Neuronal stem cell (in vitro differentiated cells): Measurements from ENCODE around the gene KIAA1586.
"Not testable (repeated sequence)": the region's sequence is repeated elsewhere in the genome, so short reads cannot be mapped to it uniquely, and the experiment has no call there.

Experiments
- DNase-seq: peaks from one replicate; pipeline ENCODE4 v3.0.0-alpha.2; 2013; ENCODE audit warnings: low spot score
- H2AFZ ChIP-seq: one replicate; pipeline ENCODE4 v1.6.1; 2013; ENCODE audit warnings: mild to moderate bottlenecking, low read length, inconsistent platforms
- H2AK5ac ChIP-seq: 2 replicates; pipeline ENCODE4 v1.6.1; 2013; ENCODE audit warnings: low read depth, mild to moderate bottlenecking, inconsistent platforms, low read length, moderate library complexity, mixed read lengths
- H2BK120ac ChIP-seq: 2 replicates; pipeline ENCODE4 v1.6.1; 2013; ENCODE audit warnings: low read depth, mild to moderate bottlenecking, inconsistent platforms, low read length, moderate library complexity, mixed read lengths
- H2BK12ac ChIP-seq: one replicate; pipeline ENCODE4 v1.6.1; 2013; ENCODE audit warnings: low read length, inconsistent platforms
- H2BK15ac ChIP-seq: 2 replicates; pipeline ENCODE4 v1.6.1; 2013; ENCODE audit warnings: mild to moderate bottlenecking, low read length, inconsistent platforms, mixed read lengths
- H2BK5ac ChIP-seq: one replicate; pipeline ENCODE4 v1.6.1; 2013; ENCODE audit warnings: inconsistent platforms, mild to moderate bottlenecking, low read length, moderate library complexity
- H3K14ac ChIP-seq: one replicate; pipeline ENCODE4 v1.6.1; 2013; ENCODE audit warnings: low read length, inconsistent platforms
- H3K18ac ChIP-seq: 2 replicates; pipeline ENCODE4 v1.6.1; 2013; ENCODE audit warnings: low read length, inconsistent platforms
- H3K23ac ChIP-seq: 2 replicates; pipeline ENCODE4 v1.6.1; 2013; ENCODE audit warnings: low read depth, mild to moderate bottlenecking, mixed read lengths, low read length, inconsistent platforms; ENCODE audit not compliant: poor library complexity
- H3K27ac ChIP-seq: replicated peaks from 3 replicates; pipeline ENCODE4 v1.5.1; 2013; ENCODE audit warnings: low read length, inconsistent platforms
- H3K27me3 ChIP-seq, 3 experiments: 2 replicates each; pipeline ENCODE4 v1.6.1; 2013; ENCODE audit warnings: low read length in 3 of 3, mild to moderate bottlenecking in 2 of 3, inconsistent platforms in 1 of 3, low read depth in 1 of 3, mixed read lengths in 1 of 3, moderate library complexity in 1 of 3; ENCODE audit not compliant: control insufficient read depth in 3 of 3, insufficient read depth in 3 of 3
- H3K36me3 ChIP-seq, 2 donors: replicated peaks in 1 of 2; 2 replicates each; pipeline ENCODE4 v1.6.1; 2013; ENCODE audit warnings: low read length in 2 of 2; ENCODE audit not compliant: control insufficient read depth in 2 of 2, insufficient read depth in 2 of 2
- H3K4ac ChIP-seq: 2 replicates; pipeline ENCODE4 v1.6.1; 2013; ENCODE audit warnings: inconsistent platforms, mild to moderate bottlenecking, low read length, moderate library complexity
- H3K4me1 ChIP-seq, 2 donors: 1 replicate in 1 of 2; 2 replicates in 1 of 2; pipeline ENCODE4 v1.6.1; 2013; ENCODE audit warnings: low read length in 2 of 2, low read depth in 1 of 2; ENCODE audit not compliant: control insufficient read depth in 2 of 2, insufficient read depth in 1 of 2
- H3K4me2 ChIP-seq: one replicate; pipeline ENCODE4 v1.6.1; 2013; ENCODE audit warnings: mild to moderate bottlenecking, low read length, inconsistent platforms; ENCODE audit not compliant: insufficient read depth, poor library complexity, severe bottlenecking
- H3K4me3 ChIP-seq, 2 donors: 2 replicates each; pipeline ENCODE4 v1.5.1; 2013; ENCODE audit warnings: low read length in 2 of 2, mild to moderate bottlenecking in 2 of 2, inconsistent platforms in 1 of 2, moderate library complexity in 1 of 2
- H3K79me1 ChIP-seq: one replicate; pipeline ENCODE4 v1.6.1; 2013; ENCODE audit warnings: low read depth, mild to moderate bottlenecking, inconsistent platforms, low read length, moderate library complexity
- H3K9ac ChIP-seq: one replicate; pipeline ENCODE4 v1.6.1; 2013; ENCODE audit warnings: mild to moderate bottlenecking, low read depth, low read length, inconsistent platforms; ENCODE audit not compliant: poor library complexity
- H3K9me3 ChIP-seq, 2 donors: replicated peaks in 1 of 2; 2 replicates each; pipeline versions ENCODE3 to v1.6.1; 2013; ENCODE audit warnings: low read length in 2 of 2, mild to moderate bottlenecking in 2 of 2, inconsistent platforms in 1 of 2, low read depth in 1 of 2, mixed read lengths in 1 of 2, moderate library complexity in 1 of 2; ENCODE audit not compliant: control insufficient read depth in 2 of 2, insufficient read depth in 1 of 2
- H4K8ac ChIP-seq: one replicate; pipeline ENCODE4 v1.6.1; 2013; ENCODE audit warnings: low read depth, mild to moderate bottlenecking, inconsistent platforms, low read length, moderate library complexity
- H4K91ac ChIP-seq: one replicate; pipeline ENCODE4 v1.6.1; 2013; ENCODE audit warnings: low read length, low read depth, mild to moderate bottlenecking, inconsistent platforms; ENCODE audit not compliant: poor library complexity
- WGBS, 2 donors: extraction: QIAGEN DNeasy Blood & Tissue Kit; methylation state at CpG; one replicate each; pipeline ENCODE4 v1.1.7; 2013; ENCODE audit warnings: missing lambda C conversion rate in 2 of 2, mixed read lengths in 1 of 2; ENCODE audit not compliant: insufficient read length in 2 of 2, insufficient replicate concordance in 1 of 2; ENCODE audit errors: extremely low coverage in 2 of 2; 5-methylcytosine and 5-hydroxymethylcytosine counted together

Gene KIAA1586

DNA sequence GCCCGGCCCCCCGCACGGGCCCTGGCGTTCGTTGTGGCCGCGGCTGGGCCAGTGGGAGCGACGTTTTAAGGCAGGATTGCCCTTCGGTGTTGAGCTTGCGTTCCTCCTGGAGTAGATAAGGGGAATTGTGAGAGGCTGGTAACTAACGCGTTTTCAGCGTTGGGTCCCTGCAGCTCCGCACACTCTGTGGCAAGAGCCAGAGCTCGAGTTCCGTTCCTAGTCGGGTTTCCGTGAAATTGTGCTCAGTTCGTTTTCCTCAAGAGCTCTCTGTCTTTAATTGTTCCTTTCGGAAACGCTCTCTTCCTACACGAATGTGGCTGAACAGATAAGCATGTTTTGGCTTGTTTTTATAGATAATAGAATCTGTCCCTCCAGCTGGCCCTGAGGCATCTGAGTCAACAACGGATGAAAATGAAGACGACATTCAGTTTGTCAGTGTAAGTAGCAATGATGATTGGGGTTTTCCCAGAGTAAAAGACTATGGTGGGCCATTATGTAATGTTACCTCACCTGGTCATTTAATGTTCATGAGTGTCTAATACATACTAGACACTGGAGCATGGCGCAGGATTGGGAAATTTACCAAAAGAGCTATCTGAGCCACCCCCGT is 44.1 kb downstream of the KIAA1586 start:
- not testable (repeated sequence) for H2BK12ac ChIP-seq, H3K9me3 ChIP-seq, H2BK5ac ChIP-seq, H3K9ac ChIP-seq, H3K4me1 ChIP-seq, H2AFZ ChIP-seq, H2BK120ac ChIP-seq, DNase-seq, H3K23ac ChIP-seq, H3K27me3 ChIP-seq, H3K4me2 ChIP-seq, H4K91ac ChIP-seq, H3K4me3 ChIP-seq, H3K18ac ChIP-seq, H4K8ac ChIP-seq, H2BK15ac ChIP-seq, H3K4ac ChIP-seq, H2AK5ac ChIP-seq, H3K27ac ChIP-seq, H3K79me1 ChIP-seq, H3K14ac ChIP-seq
- WGBS, 2 donors: no CpG with 5 or more reads among the region's 27 CpGs
- H3K36me3 ChIP-seq: peaks cover 0 to 42% of the 10 kb centered on the region in 2 donors

DNA sequence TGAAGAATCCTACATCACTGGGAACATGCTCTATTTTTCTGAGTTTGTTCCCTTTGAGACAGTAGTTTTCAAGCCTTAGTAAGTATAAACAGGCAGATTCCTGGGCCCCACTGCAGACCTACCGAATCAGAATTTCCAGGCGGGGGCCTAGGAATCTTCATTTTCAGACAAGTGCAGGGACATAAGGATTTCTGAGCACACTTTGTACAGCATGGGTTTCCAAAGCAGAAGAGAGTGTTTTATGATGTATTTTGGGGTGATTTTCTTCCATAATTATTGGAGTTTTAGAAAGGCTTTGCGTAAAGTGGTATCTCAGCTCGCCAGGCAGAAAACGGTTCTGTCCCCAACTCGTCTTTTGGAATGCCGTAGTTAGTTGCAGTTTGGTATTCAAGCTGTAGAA is 44.9 kb downstream of the KIAA1586 start:
- H3K27me3 ChIP-seq, H2BK12ac ChIP-seq, H3K14ac ChIP-seq, H3K18ac ChIP-seq, H3K4me1 ChIP-seq, H2BK5ac ChIP-seq, H3K4me2 ChIP-seq, H2AK5ac ChIP-seq, H4K91ac ChIP-seq, H3K9me3 ChIP-seq, H3K23ac ChIP-seq, H2BK120ac ChIP-seq, H3K27ac ChIP-seq, H4K8ac ChIP-seq, H3K4ac ChIP-seq, H2BK15ac ChIP-seq, H3K79me1 ChIP-seq, H2AFZ ChIP-seq, H3K9ac ChIP-seq, DNase-seq: not testable (repeated sequence)
- Histone ChIP-seq H3K36me3 (peaks cover 0 to 48% of the 10 kb centered on the region in 2 donors), H3K4me3 (peak overlapping the region in 1 of 2 donors; percentile 8)
- no CpG with 5 or more reads among the region's 7 CpGs for WGBS, 2 donors

DNA sequence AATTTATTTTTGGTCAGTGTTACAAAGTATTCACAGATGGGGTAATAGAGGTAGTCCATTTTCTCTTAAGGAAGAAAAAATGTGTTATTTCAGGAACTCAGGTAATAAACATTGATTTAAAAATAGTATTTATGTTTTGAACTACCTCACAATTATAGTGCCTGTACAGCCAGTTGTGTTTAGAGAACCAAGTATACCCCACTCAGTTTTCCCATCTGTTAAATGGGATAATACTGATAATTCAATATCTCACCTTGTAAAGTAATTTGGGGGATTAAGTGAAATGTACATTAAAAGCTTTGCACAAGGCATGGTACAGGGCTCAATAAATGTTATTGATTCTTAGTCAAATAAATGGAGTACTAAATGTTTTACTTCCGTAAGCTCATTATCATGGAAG is 48.2 kb downstream of the KIAA1586 start:
- Histone ChIP-seq H2AK5ac (no peak overlapping the region), H3K4me3 (no peak overlapping the region), H3K9me3 (peaks cover 0 to 4% of the 10 kb centered on the region in 2 donors), H3K4me2 (no peak overlapping the region), H4K8ac (no peak overlapping the region), H4K91ac (no peak overlapping the region), H2BK5ac (no peak overlapping the region), H3K23ac (no peak overlapping the region), H2AFZ (no peak overlapping the region), H3K27me3 (no peaks in the 10 kb centered on the region), H3K4me1 (peaks cover 0 to 10% of the 10 kb centered on the region in 2 donors), H2BK15ac (no peak overlapping the region), H3K36me3 (peaks cover 5 to 80% of the 10 kb centered on the region in 2 donors), H3K4ac (no peak overlapping the region), H3K79me1 (no peaks in the 10 kb centered on the region), H2BK120ac (no peak overlapping the region), H3K9ac (no peak overlapping the region), H3K27ac (no peak overlapping the region), H3K14ac (no peak overlapping the region), H2BK12ac (no peak overlapping the region), H3K18ac (no peak overlapping the region)
- DNase-seq: no peak
- no CpG with 5 or more reads among the region's 1 CpG for WGBS, 2 donors

GRCh38 chr6:57097596-57097995 is 51.1 kb downstream of the KIAA1586 start:
- Histone ChIP-seq H3K18ac (no peak overlapping the region), H2BK120ac (no peak overlapping the region), H2BK5ac (no peak overlapping the region), H3K4me1 (peaks cover 0 to 3% of the 10 kb centered on the region in 2 donors), H3K4me2 (no peak overlapping the region), H3K9me3 (peaks cover 0 to 19% of the 10 kb centered on the region in 2 donors), H3K23ac (no peak overlapping the region), H3K4ac (no peak overlapping the region), H3K79me1 (no peaks in the 10 kb centered on the region), H2BK12ac (no peak overlapping the region), H2BK15ac (no peak overlapping the region), H2AK5ac (no peak overlapping the region), H4K8ac (no peak overlapping the region), H4K91ac (no peak overlapping the region), H3K27ac (no peak overlapping the region), H2AFZ (no peak overlapping the region), H3K27me3 (no peaks in the 10 kb centered on the region), H3K36me3 (peaks cover 20 to 97% of the 10 kb centered on the region in 2 donors), H3K14ac (no peak overlapping the region), H3K9ac (no peak overlapping the region), H3K4me3 (no peak overlapping the region)
- DNase-seq: no peak
- no CpG with 5 or more reads among the region's 1 CpG for WGBS, 2 donors
